K562 (cell line): ENCODE measurements around the gene ICAM3. TPM values are rescaled to one million over a fixed set of nuclear protein-coding genes. Genes with fewer than 3 reads are reported as not detected.

ENCODE experiments used
- ATAC-seq: fragments of 200-7000 bp; cut with Tn5 transposase; 3 replicates; pipeline ENCODE4 v1.9.1; 2020; ENCODE audit warnings: moderate library complexity
- BruUV-seq: library from RNA; stranded (reverse); fragments of 400-500 nt; replicated peaks from 2 replicates; lab custom pipeline; 2021; lab: Mats Ljungman, UMichigan
- CTCF ChIA-PET: fragments of 300-600 bp; formaldehyde crosslinking; extraction: SDS; loops from one replicate; lab custom pipeline; 2021; ENCODE audit warnings: low intra/inter-chr PET ratio; lab: Yijun Ruan, JAX
- POLR2A ChIA-PET: fragments of 300-600, 350-650 bp; sonication (Branson Sonifier 250); formaldehyde crosslinking; extraction: SDS; loops from one replicate; lab custom pipeline; 2021; ENCODE audit warnings: antibody characterized with exemption, inconsistent platforms; lab: Yijun Ruan, JAX
- DNase-seq, 4 experiments: peaks; one replicate each; pipeline versions ENCODE4 v3.0.0 to v3.0.0-alpha.2; 2011 to 2018; ENCODE audit warnings: low spot score in 3 of 4, mixed read lengths in 3 of 4; ENCODE audit errors: extremely low read depth in 1 of 4
- FAIRE-seq: peaks from 2 replicates; lab custom pipeline; 2011; peaks lifted over from hg19 to GRCh38; lab: Jason Lieb, UNC
- H2AFZ ChIP-seq: 2 replicates; pipeline ENCODE4 v1.6.0; 2011; ENCODE audit warnings: low read depth, low read length, control low read depth, inconsistent platforms
- H3K27ac ChIP-seq: fragments of 200-600 bp; 3 replicates; pipeline ENCODE4 v1.8.0; 2011; ENCODE audit warnings: low read depth, mild to moderate bottlenecking, control low read depth, inconsistent platforms, low read length, moderate library complexity, mixed read lengths; ENCODE audit errors: extremely low read depth
- H3K27me3 ChIP-seq, 2 experiments: fragments of 300-600 bp in 1 of 2; 2 replicates in 1 of 2; 3 replicates in 1 of 2; pipeline versions ENCODE4 v1.6.0 to v1.8.0; 2011; ENCODE audit warnings: inconsistent platforms in 2 of 2, low read length in 2 of 2, mild to moderate bottlenecking in 1 of 2, mixed read lengths in 1 of 2, moderate library complexity in 1 of 2; ENCODE audit not compliant: control insufficient read depth in 2 of 2, insufficient read depth in 2 of 2
- H3K36me3 ChIP-seq: fragments of 300-600 bp; 3 replicates; pipeline ENCODE4 v1.8.0; 2011; ENCODE audit warnings: mild to moderate bottlenecking, low read length, inconsistent platforms; ENCODE audit not compliant: control insufficient read depth, insufficient read depth
- H3K4me1 ChIP-seq, 2 experiments: fragments of 200-600 bp in 1 of 2; replicated peaks in 1 of 2; 2 replicates in 1 of 2; 3 replicates in 1 of 2; pipeline versions ENCODE4 v1.5.1 to v1.8.0; 2011; ENCODE audit warnings: inconsistent platforms in 2 of 2, low read length in 2 of 2, mild to moderate bottlenecking in 1 of 2, mixed read lengths in 1 of 2, moderate library complexity in 1 of 2; ENCODE audit not compliant: control insufficient read depth in 2 of 2, insufficient read depth in 2 of 2
- H3K4me2 ChIP-seq: 2 replicates; pipeline ENCODE4 v1.6.1; 2011; ENCODE audit warnings: low read length, control low read depth, inconsistent platforms, mixed read lengths; ENCODE audit not compliant: insufficient read depth
- H3K4me3 ChIP-seq: fragments of 200-600 bp; sonication (generic), shearing (Covaris generic); 2 replicates; pipeline ENCODE4 v1.5.1; 2016; ENCODE audit warnings: control low read depth, inconsistent platforms
- H3K79me2 ChIP-seq: fragments of 200-600 bp; 3 replicates; pipeline ENCODE4 v1.8.0; 2011; ENCODE audit warnings: low read length, inconsistent platforms; ENCODE audit not compliant: control insufficient read depth, insufficient read depth
- H3K9ac ChIP-seq, 2 experiments: 2 replicates each; pipeline versions ENCODE4 v1.6.0 to v1.6.1; 2011; ENCODE audit warnings: low read depth in 2 of 2, low read length in 2 of 2, control low read depth in 1 of 2, inconsistent platforms in 1 of 2, mild to moderate bottlenecking in 1 of 2, mixed read lengths in 1 of 2; ENCODE audit not compliant: insufficient read depth in 1 of 2
- H3K9me1 ChIP-seq: one replicate; pipeline ENCODE4 v1.6.0; 2011; ENCODE audit warnings: inconsistent platforms, mild to moderate bottlenecking, low read length, moderate library complexity; ENCODE audit not compliant: control insufficient read depth, insufficient read depth
- H3K9me3 ChIP-seq: replicated peaks from 2 replicates; pipeline ENCODE4 v1.5.1; 2011; ENCODE audit warnings: low read depth, low read length, inconsistent platforms; ENCODE audit not compliant: control insufficient read depth, insufficient read depth
- H4K20me1 ChIP-seq: replicated peaks from 2 replicates; pipeline ENCODE4 v1.6.1; 2011; ENCODE audit warnings: low read length, inconsistent platforms, mixed read lengths; ENCODE audit not compliant: control insufficient read depth, insufficient read depth
- EHMT2 ChIP-seq: fragments of 450-650 bp; IDR thresholded peaks from 2 replicates; pipeline ENCODE4 v1.6.1; 2018; ENCODE audit warnings: antibody characterized with exemption
- ELF4 ChIP-seq: fragments of 450-650 bp; formaldehyde crosslinking; IDR thresholded peaks from 2 replicates; pipeline ENCODE4 v1.4.0; 2022; ENCODE audit warnings: missing genetic modification characterization
- FOSL1 ChIP-seq: fragments of 200-800 bp; sonication (Bioruptor generic); conservative IDR thresholded peaks from 2 replicates; pipeline ENCODE4 v1.6.1; 2016; ENCODE audit warnings: missing genetic modification characterization, missing compliant biosample characterization
- HMG20B ChIP-seq: fragments of 250-450 bp; sonication (Bioruptor Pico); IDR thresholded peaks from 2 replicates; pipeline ENCODE4 v1.5.0; 2021; ENCODE audit warnings: mild to moderate bottlenecking
- HNRNPL ChIP-seq: fragments of 200-400 bp; formaldehyde crosslinking; IDR thresholded peaks from 2 replicates; pipeline ENCODE4 v1.6.1; 2017; ENCODE audit warnings: low read depth, mild to moderate bottlenecking, low read length
- ID3 ChIP-seq, 2 experiments: fragments of 250-450 bp in 1 of 2; fragments of 450-650 bp in 1 of 2; sonication (Bioruptor Pico) in 1 of 2; IDR thresholded peaks; 2 replicates each; pipeline versions ENCODE4 v1.6.1 to v1.8.0; 2016 to 2021; ENCODE audit warnings: mild to moderate bottlenecking in 2 of 2, moderate library complexity in 2 of 2, missing compliant biosample characterization in 1 of 2, missing genetic modification characterization in 1 of 2
- JUN ChIP-seq, 2 experiments: sonication (generic) in 1 of 2; formaldehyde crosslinking in 1 of 2; IDR thresholded peaks; 2 replicates each; pipeline versions ENCODE4 v1.6.1 to v1.8.0; 2012 to 2022; ENCODE audit warnings: borderline replicate concordance in 2 of 2, mild to moderate bottlenecking in 2 of 2, improper control_type of control experiment in 1 of 2, low read depth in 1 of 2, low read length in 1 of 2, missing genetic modification reagents in 1 of 2
- KDM2B ChIP-seq: fragments of 250-450 bp; sonication (Bioruptor Pico); IDR thresholded peaks from 2 replicates; pipeline ENCODE4 v1.8.0; 2021; ENCODE audit warnings: mild to moderate bottlenecking, moderate library complexity
- KDM5B ChIP-seq: fragments of 200-600 bp; sonication (generic); IDR thresholded peaks from 2 replicates; pipeline ENCODE4 v1.6.1; 2012; ENCODE audit warnings: low read depth, mild to moderate bottlenecking, moderate library complexity, low read length, control low read depth, inconsistent platforms; ENCODE audit not compliant: insufficient replicate concordance
- NBN ChIP-seq: fragments of 450-650 bp; IDR thresholded peaks from 2 replicates; pipeline ENCODE4 v1.6.1; 2016; ENCODE audit warnings: low read depth, mild to moderate bottlenecking
- PHTF2 ChIP-seq: fragments of 250-450 bp; sonication (Bioruptor Pico); IDR thresholded peaks from 2 replicates; pipeline ENCODE4 v1.5.0; 2021; ENCODE audit warnings: mild to moderate bottlenecking
- PTBP1 ChIP-seq: fragments of 200-400 bp; formaldehyde crosslinking; IDR thresholded peaks from 2 replicates; pipeline ENCODE4 v1.6.1; 2017; ENCODE audit warnings: low read depth, low read length
- RBM22 ChIP-seq: fragments of 200-400 bp; formaldehyde crosslinking; IDR thresholded peaks from 2 replicates; pipeline ENCODE4 v1.6.1; 2018; ENCODE audit warnings: low read length, low read depth; ENCODE audit not compliant: poor library complexity, severe bottlenecking
- RUNX1 ChIP-seq: sonication (generic); IDR thresholded peaks from 2 replicates; pipeline ENCODE4 v1.6.1; 2016; ENCODE audit warnings: antibody characterized with exemption, low read depth
- TCF3 ChIP-seq: sonication (generic); formaldehyde crosslinking; IDR thresholded peaks from 2 replicates; pipeline ENCODE4 v1.4.0; 2020; ENCODE audit warnings: mild to moderate bottlenecking, missing genetic modification reagents
- TCFL5 ChIP-seq: fragments of 250-450 bp; sonication (Bioruptor Pico); conservative IDR thresholded peaks from 2 replicates; pipeline ENCODE4 v1.6.1; 2021; ENCODE audit warnings: mild to moderate bottlenecking, moderate library complexity, matching md5 sums
- ZNF77 ChIP-seq: fragments of 250-450 bp; sonication (Bioruptor Pico); IDR thresholded peaks from 2 replicates; pipeline ENCODE4 v1.5.0; 2020
- WGBS: fragments of 100-300 bp; shearing (Covaris generic); methylation state at CpG from one replicate; pipeline ENCODE4 v1.1.6; 2016; ENCODE audit warnings: low coverage, mixed read lengths; ENCODE audit not compliant: insufficient coverage; ENCODE audit errors: missing lambda C conversion rate; 5-methylcytosine and 5-hydroxymethylcytosine counted together
- in situ Hi-C: fragments of 300-500 bp; cut with MboI; formaldehyde crosslinking; loops from 4 replicates; pipeline ENCODE4 v1.15.0; 2018; ENCODE audit warnings: inconsistent platforms, mixed read lengths
- intact Hi-C: fragments of 100-400 bp; cut with micrococcal nuclease; formaldehyde crosslinking; loops from 2 replicates; pipeline ENCODE4 v1.14.2; 2022
- polyA plus RNA-seq, 8 experiments: library from polyadenylated mRNA; depleted of rRNA in 4 of 8; stranded (reverse) in 5 of 8; unstranded in 3 of 8; fragments of >200 nt; fragmentation: Nextera tagmentation in 2 of 8; fragmentation: Illumina TruSeq in 1 of 8; extraction: Ambion mirVana in 2 of 8; extraction: Trizol in 1 of 8; gene quantifications; 2 replicates each; pipeline versions ENCODE4 v1.2.1 to v1.2.3, GENCODE V29; 2011 to 2014; ENCODE audit warnings: inconsistent platforms in 1 of 8, missing spikeins in 1 of 8
- total RNA-seq, 7 experiments: library from RNA; depleted of rRNA in 6 of 7; stranded (reverse); fragments of >200 nt in 6 of 7; fragmentation: Illumina TruSeq in 2 of 7; extraction: Trizol in 2 of 7; gene quantifications; 2 replicates each; pipeline versions ENCODE4 v1.2.1 to v1.2.3, GENCODE V29; 2011 to 2021; ENCODE audit warnings: low replicate concordance in 1 of 7
- TF ChIP-seq, protein P1 (sequence below): IDR thresholded peaks from 2 replicates; pipeline ENCODE4 v1.6.1; 2012; ENCODE audit warnings: low read depth, low read length, improper control_type of control experiment, borderline replicate concordance
- TF ChIP-seq, protein P2 (sequence below): sonication (generic); formaldehyde crosslinking; IDR thresholded peaks from 2 replicates; pipeline ENCODE4 v1.4.0; 2020; ENCODE audit warnings: mild to moderate bottlenecking, missing genetic modification reagents

Gene ICAM3
- total and polyA plus RNA-seq, 9 of the 15 experiments (the other 6 are each of a cell fraction or from before 2014, with no cell fraction given), result 6.5 to 39.5 (median 24.2) TPM

- H3K4me1 ChIP-seq, result peaks cover 0 to 8% of the 10 kb centered on the region in 2 experiments; a peak in 2 of 5 replicates
- no peaks in the 10 kb centered on the region for H4K20me1 ChIP-seq
- POLR2A ChIA-PET, result interaction anchor here (1.0 to 3.4 kb wide), 2 partner anchors 9 to 10 kb away, joined by 3 to 29 read pairs; partner anchors contain the start of gene RAVER1
- no peak overlapping the region for H3K9ac ChIP-seq
- in situ Hi-C loops (no loop called here), intact Hi-C loops (no loop called here)
- no peak overlapping the region for H2AFZ ChIP-seq
- no peak overlapping the region for H3K4me3 ChIP-seq
- H3K4me2 ChIP-seq, result no peak overlapping the region
- no TSS peak for BruUV-seq
- no peaks in the 10 kb centered on the region for H3K27me3 ChIP-seq
- FAIRE-seq (no peak), ATAC-seq (no peak), DNase-seq (no peak)
- H3K9me1 ChIP-seq, result no peaks in the 10 kb centered on the region
- H3K79me2 ChIP-seq, result no peaks in the 10 kb centered on the region
- no peak overlapping the region for H3K27ac ChIP-seq
- H3K9me3 ChIP-seq, result no peaks in the 10 kb centered on the region
- CTCF ChIA-PET, result no interaction called here
- H3K36me3 ChIP-seq, result peaks cover 2% of the 10 kb centered on the region; the same call in 1 of the 3 replicates
- 67% methylated on average over 10 of the region's 10 CpGs for WGBS
- TF ChIP-seq FOSL1 (tag) (no peak), ZNF77 (CRISPR knock-in tag) (no peak), ID3 (CRISPR knock-in tag; IDR thresholded peaks at IDR 0.05) (no peak), ID3 (tag; IDR thresholded peaks at IDR 0.05) (no peak), PHTF2 (CRISPR knock-in tag) (no peak), HMG20B (no peak), NBN (no peak), EHMT2 (no peak), TCF3 (no peak), HNRNPL (no peak), KDM2B (CRISPR knock-in tag) (no peak), KDM5B (no peak), ELF4 (no peak), PTBP1 (no peak), RBM22 (no peak), TCFL5 (no peak), RUNX1 (no peak), JUN (IDR thresholded peaks at IDR 0.05; ENCODE audit: borderline replicate concordance, low read depth, low read length) (no peak), JUN (CRISPR knock-in tag; IDR thresholded peaks at IDR 0.05; ENCODE audit: borderline replicate concordance) (no peak)
- TF ChIP-seq, protein P1, sequence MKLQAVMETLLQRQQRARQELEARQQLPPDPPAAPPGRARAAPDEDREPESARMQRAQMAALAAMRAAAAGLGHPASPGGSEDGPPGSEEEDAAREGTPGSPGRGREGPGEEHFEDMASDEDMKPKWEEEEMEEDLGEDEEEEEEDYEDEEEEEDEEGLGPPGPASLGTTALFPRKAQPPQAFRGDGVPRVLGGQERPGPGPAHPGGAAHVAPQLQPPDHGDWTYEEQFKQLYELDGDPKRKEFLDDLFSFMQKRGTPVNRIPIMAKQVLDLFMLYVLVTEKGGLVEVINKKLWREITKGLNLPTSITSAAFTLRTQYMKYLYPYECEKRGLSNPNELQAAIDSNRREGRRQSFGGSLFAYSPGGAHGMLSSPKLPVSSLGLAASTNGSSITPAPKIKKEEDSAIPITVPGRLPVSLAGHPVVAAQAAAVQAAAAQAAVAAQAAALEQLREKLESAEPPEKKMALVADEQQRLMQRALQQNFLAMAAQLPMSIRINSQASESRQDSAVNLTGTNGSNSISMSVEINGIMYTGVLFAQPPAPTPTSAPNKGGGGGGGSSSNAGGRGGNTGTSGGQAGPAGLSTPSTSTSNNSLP, result no peak
- TF ChIP-seq, protein P2, sequence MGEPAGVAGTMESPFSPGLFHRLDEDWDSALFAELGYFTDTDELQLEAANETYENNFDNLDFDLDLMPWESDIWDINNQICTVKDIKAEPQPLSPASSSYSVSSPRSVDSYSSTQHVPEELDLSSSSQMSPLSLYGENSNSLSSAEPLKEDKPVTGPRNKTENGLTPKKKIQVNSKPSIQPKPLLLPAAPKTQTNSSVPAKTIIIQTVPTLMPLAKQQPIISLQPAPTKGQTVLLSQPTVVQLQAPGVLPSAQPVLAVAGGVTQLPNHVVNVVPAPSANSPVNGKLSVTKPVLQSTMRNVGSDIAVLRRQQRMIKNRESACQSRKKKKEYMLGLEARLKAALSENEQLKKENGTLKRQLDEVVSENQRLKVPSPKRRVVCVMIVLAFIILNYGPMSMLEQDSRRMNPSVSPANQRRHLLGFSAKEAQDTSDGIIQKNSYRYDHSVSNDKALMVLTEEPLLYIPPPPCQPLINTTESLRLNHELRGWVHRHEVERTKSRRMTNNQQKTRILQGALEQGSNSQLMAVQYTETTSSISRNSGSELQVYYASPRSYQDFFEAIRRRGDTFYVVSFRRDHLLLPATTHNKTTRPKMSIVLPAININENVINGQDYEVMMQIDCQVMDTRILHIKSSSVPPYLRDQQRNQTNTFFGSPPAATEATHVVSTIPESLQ (CRISPR knock-in tag), result no peak
These were observed 5.4 kb upstream of the ICAM3 start for GRCh38 chr19:10344780-10345179.
